Measurements from ENCODE around the gene GRM5.

GRCh38 chr11:88579466-88579865, 486.3 kb downstream of the GRM5 start:
- TF ChIP-seq CTCF (IDR thresholded peaks at IDR 0.05) (no peak), POLR2A (IDR thresholded peaks at IDR 0.05) (no peak)
